B cell (primary cell): ENCODE data around the gene ZBTB46. TPM values are rescaled to one million over a fixed set of nuclear protein-coding genes. Genes with fewer than 3 reads are reported as not detected.

ENCODE experiments used
- ATAC-seq: fragments of 200-7000 bp; cut with Tn5 transposase; one replicate; pipeline ENCODE4 v1.10.0; 2021; ENCODE audit warnings: low read depth, mild to moderate bottlenecking, moderate number of reproducible peaks, moderate library complexity
- CTCF ChIA-PET: fragments of 350-600 bp; sonication (Branson Sonifier 250); formaldehyde crosslinking; loops from one replicate; lab custom pipeline; 2021; ENCODE audit warnings: antibody characterized with exemption, inconsistent platforms; lab: Charles Lee
- POLR2A ChIA-PET: fragments of 350-600 bp; sonication (Branson Sonifier 250); formaldehyde crosslinking; loops from one replicate; lab custom pipeline; 2021; ENCODE audit warnings: antibody characterized with exemption; lab: Charles Lee
- DNase-seq: peaks from one replicate; pipeline ENCODE4 v3.0.0; 2013
- H2AFZ ChIP-seq: 2 replicates; pipeline ENCODE4 v1.6.1; 2012; ENCODE audit warnings: mild to moderate bottlenecking, low read depth, low read length; ENCODE audit not compliant: insufficient read depth, poor library complexity, severe bottlenecking
- H3K27ac ChIP-seq, 2 donors: 1 replicate in 1 of 2; 2 replicates in 1 of 2; pipeline ENCODE4 v1.5.1; 2012 to 2013; ENCODE audit warnings: low read length in 2 of 2, mild to moderate bottlenecking in 2 of 2, moderate library complexity in 1 of 2
- H3K27me3 ChIP-seq, 4 experiments: fragments of 200-600 bp in 1 of 4; sonication (generic) in 1 of 4; replicated peaks in 1 of 4; 1 replicate in 2 of 4; 2 replicates in 2 of 4; pipeline versions ENCODE4 v1.6.1 to v1.7.0; 2013 to 2016; ENCODE audit warnings: low read length in 3 of 4, mild to moderate bottlenecking in 2 of 4, mixed read lengths in 1 of 4, moderate library complexity in 1 of 4; ENCODE audit not compliant: insufficient read depth in 4 of 4, control insufficient read depth in 3 of 4; ENCODE audit errors: control extremely low read depth in 1 of 4
- H3K36me3 ChIP-seq, 2 experiments: replicated peaks in 1 of 2; 1 replicate in 1 of 2; 2 replicates in 1 of 2; pipeline versions ENCODE4 v1.6.1 to v1.7.1; 2013; ENCODE audit warnings: low read length in 1 of 2; ENCODE audit not compliant: insufficient read depth in 2 of 2, control insufficient read depth in 1 of 2; ENCODE audit errors: control extremely low read depth in 1 of 2, extremely low read depth in 1 of 2
- H3K4me1 ChIP-seq, 2 donors: fragments of 200-600 bp in 1 of 2; sonication (generic) in 1 of 2; 1 replicate in 1 of 2; 2 replicates in 1 of 2; pipeline versions ENCODE4 v1.5.1 to v1.6.1; 2013 to 2017; ENCODE audit warnings: low read length in 2 of 2; ENCODE audit not compliant: control insufficient read depth in 2 of 2, insufficient read depth in 2 of 2
- H3K4me2 ChIP-seq: replicated peaks from 2 replicates; pipeline ENCODE3; 2012; ENCODE audit warnings: mild to moderate bottlenecking, low read depth, low read length; ENCODE audit not compliant: poor library complexity, severe bottlenecking
- H3K4me3 ChIP-seq, 5 experiments: fragments of 200-600 bp in 1 of 5; sonication (generic) in 1 of 5; 1 replicate in 3 of 5; 2 replicates in 2 of 5; pipeline versions ENCODE4 v1.5.1 to v1.7.0; 2011 to 2016; ENCODE audit warnings: low read length in 4 of 5, mild to moderate bottlenecking in 4 of 5, low read depth in 2 of 5, control low read depth in 1 of 5, moderate library complexity in 1 of 5; ENCODE audit not compliant: insufficient read depth in 1 of 5; ENCODE audit errors: control extremely low read depth in 1 of 5, extremely low read depth in 1 of 5
- H3K79me2 ChIP-seq: fragments of 200-600 bp; sonication (generic); one replicate; pipeline ENCODE4 v1.6.0; 2016; ENCODE audit warnings: low read length; ENCODE audit not compliant: control insufficient read depth, insufficient read depth
- H3K9ac ChIP-seq: fragments of 200-600 bp; sonication (generic); 2 replicates; pipeline ENCODE4 v1.6.1; 2017; ENCODE audit warnings: mild to moderate bottlenecking, low read length, moderate library complexity
- H3K9me3 ChIP-seq, 3 donors: one replicate each; pipeline versions ENCODE4 v1.6.1 to v1.7.1; 2013; ENCODE audit warnings: low read length in 2 of 3; ENCODE audit not compliant: control insufficient read depth in 2 of 3, insufficient read depth in 1 of 3; ENCODE audit errors: control extremely low read depth in 1 of 3
- H4K20me1 ChIP-seq: 2 replicates; pipeline ENCODE4 v1.6.0; 2012; ENCODE audit warnings: mild to moderate bottlenecking, low read length; ENCODE audit not compliant: insufficient read depth, control insufficient read depth, poor library complexity, severe bottlenecking
- H3K27ac Mint-ChIP-seq: one replicate; pipeline ENCODE4 v1.8.0; 2021; ENCODE audit warnings: mixed read lengths
- H3K27me3 Mint-ChIP-seq: one replicate; pipeline ENCODE4 v1.8.0; 2021; ENCODE audit warnings: mixed read lengths
- H3K4me1 Mint-ChIP-seq: one replicate; pipeline ENCODE4 v1.8.0; 2021; ENCODE audit warnings: mixed read lengths
- H3K4me3 Mint-ChIP-seq: one replicate; pipeline ENCODE4 v1.8.0; 2021; ENCODE audit warnings: mixed read lengths
- H3K9me3 Mint-ChIP-seq: one replicate; pipeline ENCODE4 v1.8.0; 2022; ENCODE audit warnings: mixed read lengths; ENCODE audit not compliant: insufficient read depth
- EZH2 ChIP-seq: IDR thresholded peaks from 2 replicates; pipeline ENCODE4 v1.6.1; 2012; ENCODE audit warnings: borderline replicate concordance, low read depth, mild to moderate bottlenecking, moderate library complexity, low read length; ENCODE audit not compliant: insufficient read depth, poor library complexity, severe bottlenecking
- WGBS: methylation state at CpG from one replicate; pipeline ENCODE4 v1.1.5; 2013; ENCODE audit warnings: missing lambda C conversion rate; ENCODE audit not compliant: insufficient coverage; 5-methylcytosine and 5-hydroxymethylcytosine counted together
- intact Hi-C: fragments of 100-400 bp; cut with micrococcal nuclease; formaldehyde crosslinking; loops from one replicate; pipeline ENCODE4 v1.10.0; 2022
- polyA plus RNA-seq: library from polyadenylated mRNA; depleted of rRNA; stranded (reverse); fragments of >200 nt; gene quantifications from 2 replicates; pipeline ENCODE4 v1.2.3, GENCODE V29; 2012
- total RNA-seq, 2 donors: library from RNA; stranded (reverse); fragments of 120-200 nt in 1 of 2; gene quantifications; 1 replicate in 1 of 2; 2 replicates in 1 of 2; pipeline versions ENCODE4 v1.2.3 to v1.2.4, GENCODE V29; 2013 to 2022
- TF ChIP-seq, protein P1 (sequence below): fragments of 200-600 bp; IDR thresholded peaks from one replicate; pipeline ENCODE4 v1.8.0; 2022; ENCODE audit warnings: antibody characterized with exemption, mild to moderate bottlenecking

ZBTB46 gene
- total and polyA plus RNA-seq, 2 donors (not counting 1 experiment from before 2014, with no cell fraction given), result 0.16 to 0.64 TPM

- Mint-ChIP-seq H3K4me1 (peaks cover 22% of the 10 kb centered on the region), H3K27ac (no peak overlapping the region), H3K4me3 (no peak overlapping the region), H3K9me3 (no peaks in the 10 kb centered on the region), H3K27me3 (peaks cover 26% of the 10 kb centered on the region)
- Histone ChIP-seq H3K79me2 (no peaks in the 10 kb centered on the region), H3K27me3 (peaks cover 0 to 60% (median 18%) of the 10 kb centered on the region in 4 experiments), H3K4me3 (no peak overlapping the region), H3K4me1 (peaks cover 36 to 53% of the 10 kb centered on the region in 2 donors), H3K4me2 (no peak overlapping the region), H3K36me3 (no peaks in the 10 kb centered on the region), H3K27ac (no peak overlapping the region), H4K20me1 (no peaks in the 10 kb centered on the region), H3K9ac (no peak overlapping the region), H3K9me3 (no peaks in the 10 kb centered on the region), H2AFZ (no peak overlapping the region)
- no peak for ATAC-seq
- TF ChIP-seq EZH2, result no peak
- TF ChIP-seq, protein P1, sequence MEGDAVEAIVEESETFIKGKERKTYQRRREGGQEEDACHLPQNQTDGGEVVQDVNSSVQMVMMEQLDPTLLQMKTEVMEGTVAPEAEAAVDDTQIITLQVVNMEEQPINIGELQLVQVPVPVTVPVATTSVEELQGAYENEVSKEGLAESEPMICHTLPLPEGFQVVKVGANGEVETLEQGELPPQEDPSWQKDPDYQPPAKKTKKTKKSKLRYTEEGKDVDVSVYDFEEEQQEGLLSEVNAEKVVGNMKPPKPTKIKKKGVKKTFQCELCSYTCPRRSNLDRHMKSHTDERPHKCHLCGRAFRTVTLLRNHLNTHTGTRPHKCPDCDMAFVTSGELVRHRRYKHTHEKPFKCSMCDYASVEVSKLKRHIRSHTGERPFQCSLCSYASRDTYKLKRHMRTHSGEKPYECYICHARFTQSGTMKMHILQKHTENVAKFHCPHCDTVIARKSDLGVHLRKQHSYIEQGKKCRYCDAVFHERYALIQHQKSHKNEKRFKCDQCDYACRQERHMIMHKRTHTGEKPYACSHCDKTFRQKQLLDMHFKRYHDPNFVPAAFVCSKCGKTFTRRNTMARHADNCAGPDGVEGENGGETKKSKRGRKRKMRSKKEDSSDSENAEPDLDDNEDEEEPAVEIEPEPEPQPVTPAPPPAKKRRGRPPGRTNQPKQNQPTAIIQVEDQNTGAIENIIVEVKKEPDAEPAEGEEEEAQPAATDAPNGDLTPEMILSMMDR, result no peak
- intact Hi-C loops, result no loop called here
- CTCF ChIA-PET, result no interaction called here
- no peak for DNase-seq
- 16% methylated on average over 16 of the region's 16 CpGs for WGBS
- POLR2A ChIA-PET, result no interaction called here
Observed at GRCh38 chr20:63843778-63844177, 12.7 kb upstream of the ZBTB46 start.

DNA sequence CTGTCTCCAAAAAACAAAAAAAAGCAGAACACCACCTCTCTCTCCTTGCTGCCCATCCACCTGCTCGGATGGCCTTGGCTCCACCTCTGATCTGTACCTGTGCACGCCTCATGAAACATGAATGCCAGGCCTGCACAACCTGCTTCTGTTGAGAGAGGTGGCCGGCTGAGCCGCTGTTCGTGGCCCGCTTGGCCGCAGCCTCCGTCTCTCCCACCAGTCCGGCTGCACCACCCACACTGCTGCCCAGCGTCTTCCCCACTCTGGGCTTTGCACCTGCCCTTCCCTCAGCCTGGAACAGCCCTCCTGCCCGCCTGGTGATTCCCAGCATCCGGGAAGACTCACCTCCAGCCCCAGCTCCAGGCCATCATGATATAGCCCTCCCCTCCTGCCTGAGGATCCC lies 12.2 kb upstream of the ZBTB46 start:
- Mint-ChIP-seq H3K9me3 (no peaks in the 10 kb centered on the region), H3K4me1 (peaks cover 22% of the 10 kb centered on the region), H3K4me3 (no peak overlapping the region), H3K27ac (no peak overlapping the region), H3K27me3 (peaks cover 26% of the 10 kb centered on the region)
- Histone ChIP-seq H3K4me1 (peaks cover 36 to 53% of the 10 kb centered on the region in 2 donors), H3K9ac (no peak overlapping the region), H3K27ac (no peak overlapping the region), H3K79me2 (no peaks in the 10 kb centered on the region), H3K36me3 (no peaks in the 10 kb centered on the region), H3K27me3 (peaks cover 0 to 55% (median 18%) of the 10 kb centered on the region in 4 experiments), H4K20me1 (no peaks in the 10 kb centered on the region), H3K9me3 (no peaks in the 10 kb centered on the region), H2AFZ (no peak overlapping the region), H3K4me2 (no peak overlapping the region), H3K4me3 (no peak overlapping the region)
- ATAC-seq (no peak), DNase-seq (no peak)
- TF ChIP-seq EZH2, result no peak
- TF ChIP-seq, protein P1, result no peak
- ChIA-PET CTCF (no interaction called here), POLR2A (no interaction called here)
- 94% methylated on average over 12 of the region's 12 CpGs for WGBS
- intact Hi-C loops, result no loop called here
